H54 (cell line): ENCODE results near the gene KCNH2.

Experiments
- DNase-seq: peaks from one replicate; pipeline ENCODE4 v3.0.0; 2011; ENCODE audit warnings: low spot score, mixed read lengths; ENCODE audit not compliant: insufficient read length
- FAIRE-seq: peaks from 3 replicates; lab custom pipeline; 2011; peaks lifted over from hg19 to GRCh38; lab: Jason Lieb, UNC
- POLR2A ChIP-seq: IDR thresholded peaks from 2 replicates; pipeline ENCODE4 v1.6.1; 2011; ENCODE audit warnings: low read depth, mild to moderate bottlenecking, low read length

Gene KCNH2

DNA sequence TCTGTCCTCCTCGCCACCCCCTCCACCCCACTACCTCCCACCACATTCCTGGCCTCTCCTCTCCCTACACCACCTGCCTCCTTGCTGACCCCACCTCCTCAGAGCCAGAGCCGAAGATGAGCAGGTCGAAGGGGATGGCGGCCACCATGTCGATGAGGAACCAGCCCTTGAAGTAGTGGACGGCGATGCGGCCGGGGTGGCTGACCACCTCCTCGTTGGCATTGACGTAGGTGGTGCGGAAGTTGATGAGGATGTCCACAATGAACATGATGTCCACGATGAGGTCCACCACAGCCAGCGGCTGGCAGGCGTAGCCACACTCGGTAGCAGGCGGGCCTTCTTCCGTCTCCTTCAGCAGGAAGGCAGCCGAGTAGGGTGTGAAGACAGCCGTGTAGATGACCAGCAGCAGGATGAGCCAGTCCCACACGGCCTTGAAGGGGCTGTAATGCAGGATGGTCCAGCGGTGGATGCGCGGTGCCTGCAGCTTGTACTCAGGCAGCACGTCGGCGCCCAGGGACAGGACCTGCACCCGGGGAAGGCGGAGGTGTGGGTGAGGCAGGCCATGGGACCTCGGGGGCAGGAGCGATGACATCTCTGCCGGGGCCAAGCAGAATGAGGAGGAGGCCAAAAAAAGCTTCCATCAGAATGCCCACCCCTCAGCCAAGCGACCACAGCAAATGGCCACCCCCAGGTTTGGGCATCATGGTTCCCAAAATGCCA lies 25.6 kb downstream of the KCNH2 start:
- FAIRE-seq (no peak), DNase-seq (no peak)
- no peak for TF ChIP-seq POLR2A

DNA sequence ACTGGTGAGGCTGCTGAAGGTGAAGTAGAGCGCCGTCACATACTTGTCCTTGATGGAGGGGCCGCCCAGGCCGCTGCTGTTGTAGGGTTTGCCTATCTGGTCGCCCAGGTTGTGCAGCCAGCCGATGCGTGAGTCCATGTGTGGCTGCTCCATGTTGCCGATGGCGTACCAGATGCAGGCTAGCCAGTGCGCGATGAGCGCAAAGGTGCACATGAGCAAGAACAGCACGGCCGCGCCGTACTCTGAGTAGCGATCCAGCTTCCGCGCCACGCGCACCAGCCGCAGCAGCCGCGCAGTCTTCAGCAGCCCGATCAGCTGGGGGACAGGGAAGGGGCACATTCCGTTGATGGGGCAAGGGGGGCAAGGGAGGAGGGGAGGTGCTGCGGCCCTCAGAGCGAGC lies 26.6 kb downstream of the KCNH2 start:
- TF ChIP-seq POLR2A = no peak
- FAIRE-seq = no peak
- no peak for DNase-seq

DNA sequence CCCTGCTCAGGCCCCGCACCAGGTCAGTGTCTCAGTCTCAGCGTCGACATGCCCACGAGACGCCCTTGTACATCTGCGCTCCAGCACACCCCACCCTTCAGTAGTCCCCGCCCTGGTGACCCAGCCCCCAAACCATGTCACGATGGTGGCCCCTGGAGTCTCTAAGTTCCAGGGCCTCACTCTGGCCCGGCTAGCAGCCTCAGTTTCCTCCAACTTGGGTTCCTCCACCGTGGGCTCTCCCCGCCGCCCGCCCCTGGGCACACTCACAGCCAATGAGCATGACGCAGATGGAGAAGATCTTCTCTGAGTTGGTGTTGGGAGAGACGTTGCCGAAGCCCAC lies 27.0 kb downstream of the KCNH2 start:
- FAIRE-seq (no peak), DNase-seq (no peak)
- TF ChIP-seq POLR2A = no peak

DNA sequence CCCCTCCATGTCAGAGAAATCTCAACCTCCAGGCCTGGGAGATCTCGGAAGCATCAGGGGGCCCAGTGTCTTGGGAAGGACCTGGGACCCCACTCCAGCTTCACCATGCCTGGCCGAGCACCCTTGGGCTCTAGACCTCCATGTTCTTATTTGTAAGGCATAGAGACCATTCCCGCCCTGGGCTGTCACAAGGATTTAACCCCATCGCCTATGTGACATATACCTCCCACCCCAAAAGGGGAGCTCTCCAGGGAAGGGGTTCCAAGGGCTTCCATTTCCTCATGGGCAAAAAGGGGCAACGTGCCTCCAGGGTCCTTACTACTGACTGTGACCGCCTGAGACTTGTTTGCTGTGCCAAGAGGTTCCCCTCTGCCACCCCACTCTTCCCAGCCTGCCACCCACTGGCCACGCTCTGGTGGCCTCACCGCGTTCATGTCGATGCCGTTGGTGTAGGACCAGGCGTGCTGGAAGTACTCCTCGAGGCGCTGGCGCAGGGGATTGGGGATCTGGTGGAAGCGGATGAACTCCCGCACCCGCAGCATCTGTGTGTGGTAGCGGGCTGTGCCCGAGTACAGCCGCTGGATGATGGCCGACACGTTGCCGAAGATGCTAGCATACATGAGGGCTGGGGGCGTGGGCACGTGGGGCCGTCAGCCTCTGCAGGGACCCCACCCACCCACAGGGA lies 27.5 kb downstream of the KCNH2 start:
- DNase-seq (no peak), FAIRE-seq (no peak)
- no peak for TF ChIP-seq POLR2A

DNA sequence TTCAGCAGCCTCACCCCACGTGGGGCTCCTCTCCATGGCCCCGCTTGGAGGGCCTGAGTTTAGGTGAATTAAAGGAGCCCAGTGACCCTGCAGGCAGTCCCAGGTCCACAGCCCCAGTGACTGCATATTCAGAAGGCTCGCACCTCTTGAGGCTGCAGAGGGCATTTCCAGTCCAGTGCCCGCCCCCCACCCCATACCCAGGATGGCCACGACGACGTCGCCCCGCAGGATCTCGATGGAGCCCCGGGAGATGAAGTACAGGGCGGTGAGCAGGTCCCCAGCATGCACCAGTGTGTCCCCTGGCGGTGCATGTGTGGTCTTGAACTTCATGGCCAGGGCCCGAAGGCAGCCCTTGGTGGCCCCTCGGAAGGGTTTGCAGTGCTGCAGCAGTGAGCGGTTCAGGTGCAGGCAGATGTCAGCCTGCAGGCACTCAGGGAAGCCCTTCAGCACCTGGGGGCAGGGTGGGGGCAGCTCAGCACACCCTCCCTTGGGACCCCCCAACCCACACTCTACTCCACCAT lies 28.1 kb downstream of the KCNH2 start:
- no peak for TF ChIP-seq POLR2A
- DNase-seq (no peak), FAIRE-seq (no peak)

DNA sequence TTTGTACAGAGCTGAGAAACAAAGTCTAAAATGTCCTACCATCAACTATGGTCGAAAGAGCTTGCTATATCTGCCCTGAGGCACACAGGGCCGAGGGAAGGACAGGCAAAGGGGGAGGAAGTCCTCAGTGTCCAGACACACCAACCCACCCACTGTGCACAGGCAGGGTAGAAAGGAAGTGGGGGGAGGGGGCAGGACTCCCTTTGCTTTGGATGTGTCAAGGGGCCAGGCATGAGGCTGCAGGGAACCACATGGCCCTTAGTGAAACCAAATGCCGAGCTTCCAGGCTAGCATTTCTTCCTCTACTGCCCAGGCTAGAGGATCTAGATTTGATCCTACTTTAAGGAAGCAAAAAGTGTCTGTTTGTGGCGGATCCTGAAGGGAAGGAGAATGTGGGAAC lies 28.6 kb downstream of the KCNH2 start:
- TF ChIP-seq POLR2A = no peak
- DNase-seq (no peak), FAIRE-seq (no peak)

DNA sequence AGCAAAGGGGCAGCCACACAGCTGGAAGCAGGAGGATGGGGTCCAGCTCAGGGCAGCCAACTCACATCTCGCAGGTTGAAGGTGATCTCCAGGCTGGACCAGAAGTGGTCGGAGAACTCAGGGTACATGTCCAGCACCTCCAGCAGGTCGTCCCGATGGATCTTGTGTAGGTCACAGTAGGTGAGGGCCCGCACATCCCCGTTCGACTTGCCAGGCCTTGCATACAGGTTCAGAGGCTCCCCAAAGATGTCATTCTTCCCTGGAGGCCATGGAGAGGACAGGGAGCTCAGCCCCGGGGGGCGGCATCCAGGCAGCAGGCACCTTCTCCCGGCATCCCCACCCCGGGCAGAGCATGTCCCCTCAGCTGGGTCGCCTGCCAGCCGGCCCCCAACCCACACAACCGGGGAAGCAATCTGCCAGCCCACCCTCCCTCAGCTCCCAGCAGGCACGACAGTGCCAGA lies 29.3 kb downstream of the KCNH2 start:
- FAIRE-seq = no peak

DNA sequence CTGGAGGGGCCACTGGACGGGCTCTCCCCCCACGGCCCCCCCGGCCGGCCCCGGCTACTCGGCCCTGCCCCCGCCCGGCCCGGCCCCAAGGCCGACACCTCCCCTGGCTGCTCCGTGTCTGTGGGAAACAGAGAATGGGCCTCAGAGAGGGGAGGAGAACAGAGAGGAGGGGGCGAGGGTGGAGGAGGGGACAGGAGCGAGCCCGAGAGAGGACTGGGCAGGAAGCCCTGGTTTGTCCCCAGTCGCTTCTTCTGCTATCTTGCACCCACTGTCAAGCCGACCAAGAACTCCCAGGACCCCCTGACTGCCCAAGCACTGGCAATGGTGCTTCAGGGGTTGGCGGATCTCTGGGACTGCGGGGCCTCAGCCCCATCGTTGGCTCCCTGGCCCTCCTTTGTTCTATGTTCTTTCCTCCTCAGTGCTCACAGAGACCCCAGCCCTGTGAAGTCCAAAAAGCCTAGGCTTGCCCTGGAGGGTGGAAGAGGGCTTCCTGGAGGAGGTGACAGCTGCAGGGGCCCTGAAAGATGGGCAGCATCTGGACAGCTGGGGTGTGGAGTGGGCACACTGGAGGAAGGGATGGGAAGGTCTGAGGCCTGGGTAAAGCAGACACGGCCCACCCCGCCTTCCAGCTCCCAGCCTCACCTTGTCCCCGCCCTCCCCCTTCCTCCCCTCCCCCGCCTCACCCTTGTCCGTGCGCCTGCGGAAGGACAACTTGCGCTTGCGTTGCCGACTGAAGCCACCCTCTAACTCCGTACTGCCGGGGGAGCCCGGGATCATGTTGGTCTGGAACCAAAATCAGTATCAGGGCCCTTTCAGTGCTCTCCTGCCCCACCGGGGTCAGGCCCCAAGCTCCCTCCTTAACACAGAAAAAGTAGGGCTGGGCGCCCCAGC lies 30.1 kb downstream of the KCNH2 start:
- no peak for DNase-seq
- TF ChIP-seq POLR2A = no peak
- FAIRE-seq = no peak

More for the DNA sequence above, 29.3 kb downstream of the KCNH2 start:
- no peak for TF ChIP-seq POLR2A
- DNase-seq = no peak

DNA sequence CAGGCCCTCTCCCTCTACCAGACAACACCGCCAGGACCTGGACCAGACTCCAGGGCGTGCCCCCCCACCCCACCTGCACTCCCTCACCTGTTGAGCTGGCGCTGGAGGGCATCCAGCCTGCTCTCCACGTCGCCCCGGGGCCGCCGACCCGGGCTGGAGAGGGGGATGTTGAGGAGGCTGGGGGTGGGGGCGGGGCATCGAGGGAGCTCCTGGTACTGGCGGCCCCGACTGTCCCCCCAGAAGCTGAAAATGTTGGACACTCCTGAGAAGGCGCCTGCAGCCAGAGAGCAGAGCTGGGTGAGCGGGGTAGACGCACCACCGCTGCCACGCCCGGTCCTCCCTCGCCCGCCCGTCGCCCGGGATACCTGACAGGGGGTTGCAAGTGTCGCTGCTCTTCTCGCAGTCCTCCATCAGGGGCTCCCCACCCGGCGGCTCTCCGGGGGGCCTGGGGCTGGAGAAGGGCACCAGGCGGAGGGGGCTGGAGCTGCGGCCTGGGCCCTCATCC lies 30.8 kb downstream of the KCNH2 start:
- FAIRE-seq (no peak), DNase-seq (no peak)
- TF ChIP-seq POLR2A = no peak

DNA sequence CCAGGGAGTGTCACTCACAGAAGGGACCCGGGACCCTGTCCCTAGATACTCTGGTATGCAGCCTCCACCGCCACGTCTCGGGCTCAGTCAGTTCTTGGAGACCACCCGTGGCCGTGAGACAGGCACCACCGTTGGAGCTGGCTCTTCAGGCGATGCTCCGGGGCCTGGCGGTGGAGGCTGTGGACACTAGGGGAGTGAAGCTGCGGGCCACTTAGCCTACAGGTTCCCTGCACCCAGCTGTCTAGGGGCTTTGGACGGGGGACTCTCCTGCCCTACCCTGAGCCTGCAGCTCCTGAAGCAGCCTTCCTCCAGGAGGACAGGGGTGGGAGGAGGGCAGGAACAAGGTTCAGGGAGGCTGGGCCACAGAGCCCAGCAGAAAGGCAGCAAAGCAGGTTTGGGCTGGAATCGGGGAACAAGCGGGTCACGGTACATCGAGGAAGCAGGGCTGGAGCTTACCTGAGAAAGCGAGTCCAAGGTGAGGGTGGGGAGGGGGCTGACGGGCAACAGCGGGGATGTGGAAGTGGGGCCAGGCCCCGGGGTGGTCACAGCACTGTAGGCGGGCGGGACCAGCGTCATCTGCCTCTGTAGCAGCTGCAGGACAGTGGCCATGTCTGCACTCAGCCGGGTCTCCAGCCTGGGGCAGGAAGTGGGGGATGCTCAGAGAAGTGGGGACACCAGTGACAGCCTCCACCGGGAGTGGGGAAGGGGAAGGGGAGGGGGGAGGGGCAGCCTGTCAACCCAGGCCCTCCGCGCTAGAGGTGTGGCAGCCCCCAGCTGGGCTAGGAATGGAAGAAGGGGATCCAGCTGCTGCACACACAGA lies 31.5 kb downstream of the KCNH2 start:
- no peak for TF ChIP-seq POLR2A
- DNase-seq (no peak), FAIRE-seq (no peak)

DNA sequence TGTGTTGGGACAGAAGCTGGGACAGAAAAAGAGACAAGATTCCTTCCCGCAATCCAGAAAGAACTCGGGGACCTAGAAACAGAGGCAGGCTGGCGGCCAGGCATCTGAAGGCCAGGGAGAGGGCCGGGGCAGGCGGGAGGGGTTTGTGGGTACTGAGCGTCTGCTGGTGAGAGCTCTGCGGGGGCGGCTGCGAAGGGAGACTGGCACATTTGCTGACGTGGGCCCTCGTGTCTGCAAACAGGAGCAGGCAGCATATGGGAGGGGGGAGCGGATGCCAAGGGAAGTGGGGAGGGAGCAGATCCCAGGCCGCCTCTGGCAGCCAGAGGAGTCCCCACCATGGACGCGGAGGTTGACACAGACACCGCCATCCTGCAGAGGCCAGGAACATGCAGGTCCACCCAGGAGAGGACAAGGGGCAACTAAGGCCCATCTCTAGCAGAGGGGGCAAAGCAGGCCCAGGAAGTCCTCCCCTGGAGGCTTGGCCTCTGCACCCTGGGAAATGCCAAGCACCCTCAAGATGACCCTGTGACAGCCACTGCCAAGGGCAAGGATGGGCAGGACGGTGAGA lies 32.2 kb downstream of the KCNH2 start:
- FAIRE-seq = no peak
- TF ChIP-seq POLR2A = no peak
- no peak for DNase-seq

DNA sequence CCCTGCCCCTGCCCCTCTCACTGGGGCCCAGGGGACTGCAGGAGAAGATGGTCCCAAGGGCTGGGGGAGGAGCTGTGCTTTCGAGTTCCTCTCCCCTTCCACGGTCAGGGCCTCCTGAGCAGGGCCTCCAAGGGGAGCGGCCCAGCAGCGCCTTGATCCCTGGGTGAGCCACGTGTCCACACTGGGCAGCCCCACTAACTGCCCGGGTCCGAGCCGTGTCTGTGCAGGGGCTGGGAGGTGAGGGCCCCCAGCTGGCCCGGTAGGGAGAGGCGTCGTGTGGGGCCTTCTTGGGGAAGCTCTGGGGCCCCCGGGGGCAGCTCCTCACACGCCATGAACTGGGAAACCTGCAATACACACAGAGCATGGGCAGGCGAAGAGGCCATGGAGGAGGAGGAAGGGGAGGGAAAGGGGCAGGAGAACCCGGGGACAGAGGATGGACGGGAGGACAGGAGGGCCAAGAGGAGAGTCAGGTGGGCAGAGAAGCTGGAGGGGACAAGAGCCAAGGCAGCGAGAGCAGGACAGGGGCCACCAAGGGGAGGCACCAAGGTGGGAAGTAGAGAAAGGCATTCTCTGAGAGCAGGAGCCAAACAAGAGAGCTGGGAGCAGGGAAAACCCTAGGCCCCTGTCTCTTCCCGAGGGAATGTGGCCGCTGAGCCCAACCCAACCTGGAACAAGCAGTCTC lies 32.8 kb downstream of the KCNH2 start:
- no peak for DNase-seq
- TF ChIP-seq POLR2A = no peak
- FAIRE-seq = no peak
